Measurements from ENCODE around the gene RXRA. TPM values are rescaled to one million over a fixed set of nuclear protein-coding genes. Genes with fewer than 3 reads are reported as not detected.

RXRA gene
- total RNA-seq, 1 donor from 2014 or later = 89.0 TPM

DNA sequence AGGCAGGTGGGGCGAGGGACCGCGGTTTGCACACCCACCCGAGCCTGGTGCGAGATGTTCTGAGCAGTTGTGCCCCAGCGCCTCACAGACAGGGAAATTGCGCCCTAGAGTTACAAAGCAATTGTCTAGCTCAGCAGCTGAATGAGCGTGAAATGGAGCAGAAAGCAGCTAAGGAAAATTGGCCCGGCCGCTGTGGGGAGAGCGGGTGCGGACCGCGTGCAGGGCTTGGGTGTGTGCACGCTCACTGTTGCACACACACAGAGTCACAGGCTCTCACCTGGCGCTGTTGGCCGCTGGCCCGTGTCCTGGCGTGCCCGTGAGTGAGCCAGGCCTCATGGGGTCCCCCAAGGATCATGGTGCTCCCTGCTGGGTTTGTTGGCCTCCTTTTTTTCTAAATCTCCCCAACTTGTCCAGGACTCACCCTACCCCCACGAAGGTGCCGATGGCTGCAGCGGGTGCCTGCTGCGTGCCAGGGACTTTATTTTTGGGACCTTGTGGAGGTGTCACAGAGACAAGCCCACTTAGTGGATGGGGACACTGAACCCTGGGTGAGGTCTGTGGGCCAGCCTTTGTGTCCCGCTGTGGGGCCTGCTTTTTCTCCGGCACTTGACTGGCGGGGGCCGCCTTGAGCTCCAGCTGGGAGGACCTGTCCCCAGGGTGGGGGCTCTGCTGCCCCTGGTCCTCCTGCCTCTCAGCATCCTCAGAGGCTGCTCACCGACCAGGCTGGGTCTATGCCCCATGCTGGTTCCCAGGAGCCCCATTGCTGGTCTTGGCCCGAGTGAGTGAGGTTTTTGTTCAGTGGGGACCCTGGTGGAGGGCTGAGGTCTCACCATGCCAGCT, 5.2 kb downstream of the RXRA start:
- DNase-seq (peak; percentile 42), ATAC-seq (ENCODE audit: poor library complexity) (no peak)
- intact Hi-C loops (cut with DNase I) = loop anchor here (5.0 kb wide), 1 partner anchor 106 kb away; no protein-coding TSS in a partner anchor

DNA sequence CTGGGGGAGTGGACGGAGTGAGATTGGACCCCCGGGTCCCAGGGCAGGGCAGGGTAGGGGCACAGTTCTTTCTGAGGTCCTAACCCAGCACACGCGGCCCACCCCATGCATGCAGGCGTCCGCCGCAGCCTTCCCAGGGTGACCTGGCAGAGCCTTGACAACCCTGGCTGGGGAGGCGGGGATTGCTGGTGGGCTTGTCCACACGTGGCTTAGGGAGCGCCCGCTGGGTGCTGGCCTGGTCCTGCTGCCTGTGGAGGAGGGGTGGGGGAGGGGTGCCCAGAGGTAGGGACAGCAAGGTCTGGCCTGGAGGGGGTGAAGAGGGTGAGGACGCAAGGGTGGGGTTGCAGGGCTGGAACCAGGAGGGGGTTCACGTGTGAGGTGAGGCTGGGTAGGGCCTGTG, 6.0 kb downstream of the RXRA start:
- no peak for ATAC-seq (ENCODE audit: poor library complexity)
- intact Hi-C loops (cut with DNase I) = loop anchor here (5.0 kb wide), 1 partner anchor 105 kb away; no protein-coding TSS in a partner anchor
- DNase-seq = peak; percentile 50

DNA sequence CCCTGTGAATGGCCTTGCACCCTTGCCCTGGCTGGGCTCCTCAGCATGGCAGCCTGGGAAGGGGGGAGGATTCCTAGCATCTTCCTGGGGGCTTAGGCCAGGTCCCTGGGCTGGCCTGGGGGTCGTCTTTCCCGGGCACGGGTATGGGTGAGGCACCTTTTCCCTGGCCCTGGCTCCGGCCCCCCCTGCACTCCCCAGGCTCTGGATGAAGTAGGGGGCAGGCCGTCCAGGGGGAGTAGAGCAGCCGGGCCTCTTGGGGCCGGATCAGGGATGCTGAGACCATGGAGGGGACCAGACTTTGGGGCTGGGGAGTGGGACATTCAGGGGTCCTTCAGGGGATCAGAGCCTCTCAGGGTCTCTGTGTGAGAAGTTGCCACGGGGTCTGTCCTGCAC, 6.6 kb downstream of the RXRA start:
- intact Hi-C loops (cut with DNase I) = loop anchor here (5.0 kb wide), 1 partner anchor 104 kb away; no protein-coding TSS in a partner anchor
- DNase-seq = peak; percentile 39
- ATAC-seq (ENCODE audit: poor library complexity) = no peak

DNA sequence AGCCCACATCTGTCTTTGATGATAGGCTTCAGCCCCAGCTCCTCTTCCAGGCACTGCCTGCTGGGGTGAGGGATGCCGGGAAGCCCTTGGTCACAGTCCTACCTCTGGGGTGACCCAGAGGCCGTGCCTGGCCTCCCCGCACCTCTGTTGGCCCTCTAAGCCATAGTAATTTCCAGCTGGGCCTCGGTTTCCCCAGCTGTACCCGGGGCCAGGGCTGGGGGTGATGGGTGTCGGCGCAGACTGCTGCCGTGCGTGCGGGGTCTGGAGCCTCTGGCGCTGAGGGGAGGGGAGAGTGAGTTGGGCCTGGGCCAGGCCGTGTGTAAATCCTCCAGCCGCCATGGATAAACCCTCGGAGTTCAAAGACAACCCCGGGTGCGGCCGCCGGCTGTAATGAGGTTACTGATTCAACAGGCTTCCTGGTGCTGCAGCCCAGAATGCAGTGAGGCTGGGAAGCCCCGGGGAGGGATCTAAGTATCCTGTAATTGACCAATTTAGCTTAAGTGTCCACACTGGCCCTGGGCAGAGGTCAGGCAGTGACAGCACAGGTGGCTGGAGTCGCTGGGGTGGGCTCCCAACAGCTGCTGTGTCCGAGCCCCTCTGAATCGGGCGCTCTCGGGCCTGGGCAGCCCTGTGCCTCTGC, 7.1 kb downstream of the RXRA start:
- intact Hi-C loops (cut with DNase I) = loop anchor here (5.0 kb wide), 1 partner anchor 104 kb away; no protein-coding TSS in a partner anchor
- DNase-seq (peak; percentile 61), ATAC-seq (ENCODE audit: poor library complexity) (no peak)

DNA sequence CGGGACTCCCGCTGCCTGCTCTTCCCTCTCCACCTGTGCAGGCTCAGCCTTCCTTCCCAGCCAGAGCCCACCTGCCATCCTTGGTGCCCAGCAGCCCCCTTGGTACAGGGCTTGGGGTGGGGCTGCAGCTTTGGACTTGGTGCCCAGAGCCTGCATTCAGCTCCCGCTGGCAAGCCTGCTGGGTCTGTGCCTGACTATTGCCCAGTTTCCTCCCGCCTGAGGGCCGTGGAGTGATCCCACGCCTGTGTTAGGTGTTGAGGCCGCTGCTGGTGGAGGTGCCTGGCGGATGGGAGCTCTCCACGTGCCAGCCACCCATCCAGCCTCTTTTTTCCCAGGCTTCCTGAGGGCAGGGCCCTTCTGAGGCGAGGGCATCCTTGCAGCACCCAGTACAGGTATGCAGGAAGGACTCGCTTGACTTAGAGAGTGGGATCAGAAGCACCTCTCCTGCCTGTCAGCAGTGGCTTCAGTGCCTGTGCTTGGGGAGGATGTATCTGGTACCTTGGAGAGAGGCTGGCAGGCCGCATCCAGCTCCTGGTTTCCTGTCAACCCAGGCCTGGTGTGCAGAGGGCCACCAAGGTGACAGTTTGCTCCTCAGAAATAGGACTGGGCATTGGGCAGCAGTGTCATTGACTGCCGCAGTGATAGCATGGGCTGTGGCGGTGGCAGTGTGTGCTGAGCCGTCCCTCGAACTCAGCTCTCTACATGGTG, 7.8 kb downstream of the RXRA start:
- ATAC-seq (ENCODE audit: poor library complexity) (no peak), DNase-seq (peak; percentile 54)
- intact Hi-C loops (cut with DNase I) = loop anchor here (5.0 kb wide), 1 partner anchor 103 kb away; no protein-coding TSS in a partner anchor

DNA sequence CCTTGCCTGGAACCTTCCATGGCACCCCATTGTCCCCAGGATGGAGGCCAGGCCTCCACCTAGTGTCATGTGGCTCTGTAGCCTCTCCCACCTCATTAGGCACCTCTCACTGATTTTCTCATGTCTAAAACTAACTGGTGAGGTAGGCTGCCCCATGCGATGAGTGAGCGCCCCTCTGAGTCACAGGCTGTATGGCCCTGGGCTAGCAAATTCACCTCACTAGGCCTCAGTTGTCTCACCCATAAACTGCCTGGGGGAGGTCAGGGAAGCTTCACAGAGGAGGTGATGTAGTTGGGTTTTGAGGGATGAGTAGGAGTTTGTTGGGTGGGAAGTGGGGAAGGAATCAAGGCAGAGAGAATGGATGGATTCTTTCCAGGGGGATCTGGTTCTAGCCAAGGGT, 8.8 kb downstream of the RXRA start:
- DNase-seq (no peak), ATAC-seq (ENCODE audit: poor library complexity) (no peak)
- intact Hi-C loops (cut with DNase I) = no loop called here

DNA sequence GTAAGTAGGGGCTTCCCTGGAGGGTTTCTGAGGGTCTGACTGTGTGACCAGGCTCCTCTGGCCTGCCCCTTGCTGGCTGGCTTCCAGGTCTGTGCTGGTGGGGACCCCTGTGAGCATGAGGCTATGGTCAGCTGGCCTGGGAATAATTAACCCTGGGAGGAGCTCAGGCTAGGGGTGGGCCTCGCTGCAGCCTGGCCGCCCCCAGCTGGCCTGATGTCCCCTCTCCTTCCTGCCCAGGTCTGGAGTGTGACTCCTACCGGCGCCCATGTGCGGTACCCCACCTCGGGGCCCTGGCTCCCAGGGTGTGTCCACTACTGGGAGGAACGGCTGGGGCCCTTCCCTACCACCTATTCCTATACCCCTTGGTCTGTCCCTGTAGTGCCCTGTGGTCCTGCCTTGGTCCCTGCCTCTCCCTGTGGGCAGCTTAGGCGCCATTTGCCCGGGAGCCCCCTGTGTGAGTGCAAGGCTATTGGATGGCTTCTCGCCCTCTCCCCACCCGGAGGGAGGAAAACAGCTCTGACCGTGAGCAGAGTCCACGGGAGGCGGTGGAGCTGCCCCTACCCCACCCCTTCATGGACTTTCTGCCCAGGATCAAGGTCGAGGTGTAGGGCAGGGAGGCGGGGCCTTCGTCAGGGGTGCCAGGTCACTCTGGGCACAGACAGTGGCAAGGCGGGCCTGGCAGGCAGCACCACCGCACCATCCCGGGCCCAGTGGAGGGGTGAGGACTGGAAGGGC, 9.4 kb downstream of the RXRA start:
- ATAC-seq (ENCODE audit: poor library complexity) (peak; percentile 66), DNase-seq (peak; percentile 77)
- intact Hi-C loops (cut with DNase I) = no loop called here

DNA sequence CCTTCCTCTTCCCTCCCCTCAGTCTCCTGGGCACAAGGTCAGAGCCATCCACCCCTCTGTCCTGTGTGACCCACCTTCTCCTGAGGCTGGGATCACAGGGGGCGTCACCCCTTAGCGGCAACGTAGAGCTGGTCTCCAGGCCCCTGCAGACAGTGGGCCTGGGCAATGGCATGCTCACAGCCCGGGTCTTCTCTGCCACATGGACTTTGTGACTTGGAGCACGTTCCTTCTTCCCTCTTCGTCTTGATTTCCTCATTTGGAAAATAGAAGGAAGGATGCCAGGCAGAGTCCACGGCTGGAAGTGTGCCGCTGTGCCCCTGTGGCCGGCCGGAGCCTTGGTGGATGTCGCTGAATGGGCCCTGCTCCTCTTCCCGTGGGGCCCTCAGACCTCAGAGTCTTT, 10.0 kb downstream of the RXRA start:
- intact Hi-C loops (cut with DNase I) = no loop called here
- DNase-seq (no peak), ATAC-seq (ENCODE audit: poor library complexity) (no peak)

DNA sequence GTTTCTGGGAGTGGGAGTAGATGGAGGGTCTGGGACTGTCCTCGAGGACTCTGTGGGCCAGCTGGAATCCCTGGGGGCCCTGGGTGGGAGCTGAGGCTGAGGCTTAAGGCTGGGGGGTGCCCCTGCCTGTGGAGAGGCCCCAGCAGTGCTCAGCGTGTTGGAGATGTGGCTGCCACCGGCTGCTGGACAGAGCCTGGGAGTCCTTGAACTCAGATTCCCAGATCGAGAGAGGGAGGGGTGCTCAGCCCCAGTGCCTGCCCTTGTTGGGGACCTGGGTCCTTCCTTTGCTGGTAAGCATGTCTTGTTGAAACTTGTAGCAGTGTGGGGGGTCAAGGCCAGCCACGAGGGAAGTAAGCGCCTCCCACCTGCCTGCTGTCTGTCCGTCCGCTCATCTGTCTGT, 10.7 kb downstream of the RXRA start:
- intact Hi-C loops (cut with DNase I) = no loop called here
- no peak for DNase-seq

DNA sequence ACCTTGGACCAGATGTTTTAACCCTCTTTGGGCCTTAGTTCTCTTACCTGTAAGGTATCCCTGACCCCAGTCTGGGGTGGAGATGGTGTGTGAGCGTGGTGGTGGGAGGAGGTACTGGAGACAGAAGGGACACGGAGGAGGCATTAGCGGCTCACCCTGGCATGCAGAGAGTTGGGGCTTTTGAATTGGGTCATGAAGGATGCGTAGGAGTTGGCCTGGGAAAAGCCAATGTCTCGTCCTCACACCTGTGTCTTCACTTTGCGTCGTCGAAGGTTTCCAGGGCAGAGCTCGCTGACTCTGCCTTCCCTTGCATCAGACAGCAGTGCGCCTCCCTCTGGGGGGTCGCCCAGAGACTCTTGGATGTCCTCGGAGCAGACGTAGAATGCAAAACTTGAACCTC, 11.2 kb downstream of the RXRA start:
- ATAC-seq (ENCODE audit: poor library complexity) = no peak
- intact Hi-C loops (cut with DNase I) = no loop called here

More for the DNA sequence above, 10.7 kb downstream of the RXRA start:
- no peak for ATAC-seq (ENCODE audit: poor library complexity)

DNA sequence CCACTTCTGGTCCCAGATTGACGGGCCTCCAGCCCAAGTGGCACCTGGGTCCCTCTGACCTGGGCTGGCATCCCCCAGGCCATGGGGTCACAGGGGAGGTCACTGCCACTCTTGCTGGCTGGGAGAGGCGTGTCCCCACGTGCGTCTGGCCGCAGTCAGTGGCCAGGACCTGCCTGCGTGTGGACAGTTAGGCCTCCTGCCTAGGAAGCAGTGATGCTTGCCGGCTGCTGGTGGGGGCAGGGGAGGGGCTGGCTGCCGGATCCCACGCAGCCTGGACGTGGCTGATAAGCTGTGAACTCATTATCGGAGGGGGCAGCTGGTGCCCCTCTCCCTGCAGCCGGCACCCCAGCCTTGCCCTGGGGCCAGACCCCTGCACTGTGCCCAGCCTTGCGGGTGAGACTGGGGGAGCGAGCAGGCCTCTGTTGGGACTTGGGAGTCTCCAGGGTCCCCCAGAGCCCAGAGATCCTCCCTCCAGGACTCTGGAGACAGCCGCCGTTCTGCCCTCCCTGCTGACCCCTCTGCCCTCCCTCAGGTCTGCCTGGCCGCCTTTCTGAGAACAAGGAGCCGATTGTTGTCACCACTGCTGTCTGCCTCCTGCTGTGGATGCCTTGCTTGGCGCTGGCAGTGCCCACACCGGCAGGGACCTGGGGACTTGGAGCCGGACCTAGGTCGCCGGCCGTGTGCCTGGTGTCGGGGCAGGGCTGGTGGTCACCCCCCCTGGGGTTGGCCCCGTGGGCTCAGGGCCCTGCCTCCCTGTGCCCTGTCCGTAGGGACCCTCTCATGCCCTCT, 12.3 kb downstream of the RXRA start:
- ATAC-seq (ENCODE audit: poor library complexity) (peak; percentile 0), DNase-seq (no peak)
- intact Hi-C loops (cut with DNase I) = no loop called here

More for the DNA sequence above, 11.2 kb downstream of the RXRA start:
- DNase-seq = no peak

DNA sequence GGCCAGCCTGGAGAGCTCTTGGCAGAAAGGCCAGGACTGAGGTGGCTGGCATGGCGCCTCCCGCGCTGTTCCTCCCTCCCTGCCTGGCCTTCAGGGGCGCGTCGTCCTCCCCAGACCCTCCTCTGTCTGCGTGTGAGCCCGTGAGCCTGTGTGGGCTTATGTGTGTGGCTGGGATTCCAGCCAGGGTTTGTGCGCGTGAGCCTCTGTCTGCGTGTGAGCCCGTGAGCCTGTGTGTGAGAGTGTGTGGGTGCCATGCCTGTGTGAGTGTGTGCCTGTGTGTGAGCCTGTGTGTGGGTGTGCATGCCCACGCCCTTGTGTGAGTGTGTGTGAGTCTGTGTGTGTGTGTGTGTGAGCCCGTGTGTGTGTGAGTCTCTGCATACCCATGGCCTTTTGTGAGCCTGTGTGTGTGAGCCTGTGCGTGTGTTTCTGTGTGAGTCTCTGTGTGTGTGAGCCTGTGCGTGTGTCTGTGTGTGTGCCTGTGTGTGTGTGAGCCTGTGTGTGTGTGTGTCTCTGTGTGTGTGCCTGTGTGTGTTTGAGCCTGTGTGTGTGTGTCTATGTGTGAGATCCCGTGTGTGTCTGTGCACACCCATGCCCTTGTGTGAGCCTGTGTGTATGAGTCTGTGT, 13.0 kb downstream of the RXRA start:
- DNase-seq = no peak
- intact Hi-C loops (cut with DNase I) = no loop called here
- peak; percentile 6 for ATAC-seq (ENCODE audit: poor library complexity)

DNA sequence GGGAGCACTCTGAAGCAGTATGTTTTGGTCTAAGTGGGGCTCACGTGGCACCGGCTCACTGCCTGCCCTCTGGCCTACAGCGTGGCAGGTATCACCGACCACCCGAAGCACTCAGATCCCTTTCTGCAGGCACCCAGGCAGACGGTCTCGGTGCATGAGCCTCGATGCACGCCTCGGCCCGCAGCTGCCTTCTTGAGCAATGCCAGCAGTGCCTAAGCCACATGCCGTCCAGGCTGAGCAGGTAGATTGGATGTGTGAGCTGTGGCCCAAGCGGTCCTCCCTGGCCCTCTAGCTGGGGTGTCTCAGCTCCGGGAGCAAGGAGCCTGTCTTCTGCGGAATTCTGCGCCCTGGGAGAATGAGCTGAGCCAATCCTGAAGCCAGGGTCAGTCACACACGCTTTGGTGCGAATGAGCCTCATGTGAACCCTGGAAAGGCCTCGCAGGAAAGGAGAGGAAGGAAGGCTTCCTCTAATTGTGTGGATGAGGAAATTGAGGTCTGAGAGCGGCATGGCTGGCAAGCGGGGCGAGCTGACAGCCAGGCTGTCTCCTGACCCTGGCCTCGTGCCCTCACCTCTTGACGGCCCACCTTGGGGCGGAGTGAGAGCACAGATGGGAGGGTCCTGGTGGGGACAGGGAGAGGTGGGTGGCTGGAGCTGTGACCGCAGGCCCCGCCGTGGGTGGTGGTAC, 14.4 kb downstream of the RXRA start:
- DNase-seq (peak; percentile 76), ATAC-seq (ENCODE audit: poor library complexity) (peak; percentile 11)
- intact Hi-C loops (cut with DNase I) = no loop called here

DNA sequence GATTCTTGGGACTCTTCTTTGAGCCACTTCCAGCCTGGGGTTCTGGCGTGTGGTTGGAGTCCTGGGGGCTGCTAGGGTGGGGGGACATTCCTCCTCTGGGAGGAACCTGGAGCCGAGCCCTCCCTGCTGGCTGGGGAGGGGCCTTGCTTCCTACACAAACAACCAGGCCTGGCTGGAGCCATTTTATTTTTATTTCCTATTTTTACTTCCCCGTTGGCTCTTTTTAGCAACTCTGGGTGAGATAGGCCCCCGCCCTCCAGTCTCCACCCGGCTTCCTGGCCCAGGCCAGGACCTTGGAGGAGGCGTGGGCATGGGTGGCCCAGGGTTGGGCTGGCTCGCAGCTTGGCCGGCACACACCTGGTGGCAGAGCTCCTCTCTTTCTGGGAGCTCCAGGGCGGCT, 15.1 kb downstream of the RXRA start:
- peak; percentile 30 for ATAC-seq (ENCODE audit: poor library complexity)
- intact Hi-C loops (cut with DNase I) = no loop called here
- DNase-seq = peak; percentile 84

DNA sequence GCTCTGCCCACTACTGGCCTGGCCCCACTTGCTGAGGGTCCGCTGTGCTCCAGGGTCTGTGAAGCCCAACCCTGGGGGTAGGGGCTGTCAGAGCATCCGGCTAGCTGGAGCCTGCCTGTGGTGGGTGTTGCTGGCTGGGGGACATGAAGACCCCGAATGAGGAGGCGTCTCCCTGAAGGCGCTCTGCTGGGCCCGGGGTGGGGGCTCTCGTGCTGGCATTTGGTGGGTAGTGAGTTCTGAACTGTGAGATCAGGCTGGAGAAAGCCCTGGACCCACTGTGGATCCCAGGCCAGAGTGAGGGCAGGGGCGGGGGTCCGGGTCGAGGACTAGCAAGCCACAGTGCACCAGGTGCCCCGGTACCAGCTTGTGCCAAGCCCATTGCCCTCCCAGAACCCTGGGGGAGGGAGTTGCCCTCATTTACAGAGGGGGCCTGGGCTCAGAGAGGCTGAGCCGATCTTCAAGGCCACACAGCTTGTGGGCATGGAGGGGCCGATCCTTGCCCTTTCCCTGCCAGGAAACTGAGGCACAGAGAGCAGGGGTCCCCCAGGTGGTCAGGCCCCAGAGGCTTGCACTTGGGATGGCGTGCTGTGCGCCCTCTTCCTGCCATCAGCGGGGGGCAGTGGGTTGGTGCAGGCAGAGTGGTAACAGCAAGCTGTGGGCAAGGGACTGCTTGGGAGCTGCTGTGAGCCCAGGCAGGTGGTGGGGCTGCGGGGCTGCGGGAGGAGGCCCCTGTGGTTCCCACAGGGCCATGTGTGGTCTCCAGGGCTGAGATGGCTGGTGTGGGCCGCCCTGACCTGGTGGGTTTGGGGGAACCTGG, 15.9 kb downstream of the RXRA start:
- no peak for DNase-seq
- ATAC-seq (ENCODE audit: poor library complexity) = no peak
- intact Hi-C loops (cut with DNase I) = no loop called here

DNA sequence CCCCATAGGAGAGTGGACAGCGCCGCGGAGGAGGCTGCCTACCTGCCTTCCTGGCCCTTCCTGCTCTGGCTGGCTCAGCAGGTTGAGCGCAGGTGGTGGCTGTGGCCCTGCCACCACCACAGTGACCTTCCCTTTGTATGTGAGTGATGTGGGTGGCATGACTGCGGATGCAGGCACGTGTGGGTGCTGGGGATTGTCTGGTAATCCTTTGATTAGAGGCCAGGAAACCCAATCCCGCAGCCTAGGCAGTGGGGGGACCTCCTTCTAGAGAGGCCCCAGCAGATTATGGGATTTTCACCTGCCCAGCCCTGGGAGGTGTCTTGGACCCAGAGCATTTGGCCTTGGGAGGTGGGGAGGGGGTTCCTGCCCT, 16.5 kb downstream of the RXRA start:
- no peak for DNase-seq
- intact Hi-C loops (cut with DNase I) = no loop called here
- no peak for ATAC-seq (ENCODE audit: poor library complexity)
